Tibial artery (tissue), 4 donors: ENCODE results near the gene NPAS3.

Experiments
- DNase-seq, 2 donors: peaks; one replicate each; pipeline ENCODE4 v3.0.0-alpha.2; 2019
- H3K27ac ChIP-seq, 2 donors: fragments of 200-600 bp; sonication (generic) in 1 of 2; 1 replicate in 1 of 2; 2 replicates in 1 of 2; pipeline ENCODE4 v1.5.1; 2018 to 2019; ENCODE audit warnings: mild to moderate bottlenecking in 1 of 2
- H3K27me3 ChIP-seq, 2 donors: fragments of 200-600 bp; sonication (generic) in 1 of 2; one replicate each; pipeline versions ENCODE4 v1.5.1 to v1.6.0; 2016 to 2019
- H3K36me3 ChIP-seq, 3 donors: fragments of 200-600 bp; sonication (generic) in 2 of 3; one replicate each; pipeline ENCODE4 v1.5.1; 2016 to 2019; ENCODE audit warnings: mild to moderate bottlenecking in 2 of 3
- H3K4me1 ChIP-seq, 4 donors: fragments of 200-600 bp; sonication (generic) in 2 of 4; 1 replicate in 3 of 4; 2 replicates in 1 of 4; pipeline ENCODE4 v1.5.1; 2016 to 2019
- H3K4me3 ChIP-seq, 2 donors: fragments of 200-600 bp; sonication (generic) in 1 of 2; 1 replicate in 1 of 2; 2 replicates in 1 of 2; pipeline ENCODE4 v1.5.1; 2018 to 2019; ENCODE audit warnings: mild to moderate bottlenecking in 2 of 2
- H3K9me3 ChIP-seq, 3 donors: fragments of 200-600 bp; sonication (generic) in 1 of 3; one replicate each; pipeline ENCODE4 v1.5.1; 2016 to 2019
- CTCF ChIP-seq, 2 experiments: fragments of 200-600 bp in 1 of 2; fragments of 450-650 bp in 1 of 2; IDR thresholded peaks; one replicate each; pipeline ENCODE4 v1.5.1; 2017 to 2019; ENCODE audit warnings: antibody characterized with exemption in 2 of 2, mild to moderate bottlenecking in 1 of 2, moderate library complexity in 1 of 2
- intact Hi-C: fragments of 100-400 bp; cut with DNase I; formaldehyde crosslinking; loops from one replicate; pipeline ENCODE4 v1.15.0; 2023; ENCODE audit warnings: low total_unique reads

NPAS3 gene

DNA sequence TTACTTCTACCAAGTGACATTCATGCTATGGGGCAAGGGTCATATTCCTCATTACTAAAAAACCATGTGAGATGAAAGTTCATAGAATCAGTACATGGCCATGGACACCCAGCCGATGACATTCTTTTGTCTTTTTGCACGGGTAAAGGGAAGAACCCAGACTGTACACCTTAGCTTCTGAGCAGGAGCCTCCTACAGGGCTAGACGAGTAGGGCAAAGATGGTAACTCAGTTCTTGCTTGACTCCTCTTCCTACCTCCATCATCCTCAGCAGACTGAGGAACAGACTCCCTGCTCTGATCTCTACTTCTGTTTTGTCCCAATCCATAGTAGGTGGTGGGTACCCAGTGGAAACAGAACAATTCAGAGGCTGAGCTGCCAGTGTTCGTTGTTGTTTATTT, 281.3 kb downstream of the NPAS3 start:
- no peak overlapping the region for H3K4me3 ChIP-seq
- H3K9me3 ChIP-seq = no peaks in the 10 kb centered on the region
- DNase-seq = no peak
- H3K27me3 ChIP-seq = no peaks in the 10 kb centered on the region
- TF ChIP-seq CTCF (IDR thresholded peaks at IDR 0.05) = no peak
- intact Hi-C loops = no loop called here
- no peak overlapping the region for H3K27ac ChIP-seq
- H3K36me3 ChIP-seq = no peaks in the 10 kb centered on the region
- no peaks in the 10 kb centered on the region for H3K4me1 ChIP-seq

DNA sequence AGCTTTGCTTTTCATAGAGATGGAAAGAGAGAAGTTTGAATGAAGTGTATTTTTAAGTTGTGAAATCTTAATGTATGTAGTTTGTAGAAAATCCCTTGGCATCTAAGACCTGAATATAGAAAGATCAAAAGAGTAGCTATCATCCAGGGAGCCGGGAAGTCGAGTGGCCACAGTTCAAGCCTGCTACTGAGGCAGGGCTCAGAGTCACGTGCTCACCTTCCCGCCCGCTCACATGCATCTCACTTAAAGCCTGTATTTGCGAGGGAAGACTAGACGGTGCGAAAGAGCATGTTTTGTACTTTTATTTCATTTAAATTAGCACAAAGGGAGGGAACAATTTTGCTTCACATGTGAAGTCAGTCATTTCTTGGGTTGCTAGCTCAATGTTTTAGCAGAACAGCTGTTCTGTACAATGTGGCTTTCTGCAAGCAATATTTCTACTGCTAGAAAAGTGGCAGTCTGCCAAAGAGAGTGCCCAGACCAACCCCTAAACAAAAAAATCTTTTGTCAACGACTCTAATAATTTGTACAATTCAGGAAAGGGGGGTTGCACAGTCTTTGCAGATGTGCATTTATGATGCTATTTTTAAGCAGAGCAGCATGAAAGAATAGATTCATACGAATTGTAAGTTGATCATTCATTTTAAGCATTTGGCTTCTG, 290.7 kb downstream of the NPAS3 start:
- Histone ChIP-seq H3K4me3 (no peak overlapping the region), H3K9me3 (no peaks in the 10 kb centered on the region), H3K36me3 (no peaks in the 10 kb centered on the region), H3K27me3 (no peaks in the 10 kb centered on the region), H3K4me1 (no peaks in the 10 kb centered on the region), H3K27ac (no peak overlapping the region)
- no peak for DNase-seq
- no peak for TF ChIP-seq CTCF (IDR thresholded peaks at IDR 0.05)
- intact Hi-C loops = no loop called here

- no peaks in the 10 kb centered on the region for H3K4me1 ChIP-seq
- H3K4me3 ChIP-seq = no peak overlapping the region
- no peak overlapping the region for H3K27ac ChIP-seq
- DNase-seq = no peak
- H3K36me3 ChIP-seq = no peaks in the 10 kb centered on the region
- intact Hi-C loops = no loop called here
- H3K27me3 ChIP-seq = no peaks in the 10 kb centered on the region
- H3K9me3 ChIP-seq = no peaks in the 10 kb centered on the region
- no peak for TF ChIP-seq CTCF (IDR thresholded peaks at IDR 0.05)
Observed at GRCh38 chr14:33230021-33230420, 291.3 kb downstream of the NPAS3 start.

GRCh38 chr14:33232031-33232430, 293.4 kb downstream of the NPAS3 start:
- no peaks in the 10 kb centered on the region for H3K36me3 ChIP-seq
- intact Hi-C loops = no loop called here
- DNase-seq = no peak
- H3K27ac ChIP-seq = no peak overlapping the region
- no peak overlapping the region for H3K4me3 ChIP-seq
- TF ChIP-seq CTCF (IDR thresholded peaks at IDR 0.05) = no peak
- H3K27me3 ChIP-seq = no peaks in the 10 kb centered on the region
- H3K4me1 ChIP-seq = no peaks in the 10 kb centered on the region
- no peaks in the 10 kb centered on the region for H3K9me3 ChIP-seq

- no peak for TF ChIP-seq CTCF (IDR thresholded peaks at IDR 0.05)
- Histone ChIP-seq H3K27me3 (no peaks in the 10 kb centered on the region), H3K9me3 (no peaks in the 10 kb centered on the region), H3K4me3 (no peak overlapping the region), H3K27ac (no peak overlapping the region), H3K4me1 (no peaks in the 10 kb centered on the region), H3K36me3 (no peaks in the 10 kb centered on the region)
- intact Hi-C loops = no loop called here
- no peak for DNase-seq
Observed at GRCh38 chr14:33237115-33237740, 298.5 kb downstream of the NPAS3 start.
